PC-3 (cell line): Measurements from ENCODE around the gene TSPAN13.

Experiments
- EZH2 ChIP-seq: fragments of 300-600 bp; sonication (generic); IDR thresholded peaks from one replicate; pipeline ENCODE4 v1.6.1; 2017; ENCODE audit warnings: antibody characterized with exemption, mild to moderate bottlenecking, low read length; ENCODE audit not compliant: unreplicated experiment
- EZH2phosphoT487 ChIP-seq: fragments of 300-600 bp; sonication (generic); IDR thresholded peaks from 2 replicates; pipeline ENCODE4 v1.6.1; 2018; ENCODE audit warnings: mild to moderate bottlenecking, antibody characterized with exemption, low read length, borderline replicate concordance
- TF ChIP-seq, protein P1 (sequence below): fragments of 300-600 bp; sonication (generic); conservative IDR thresholded peaks from 2 replicates; pipeline ENCODE4 v1.5.1; 2017; ENCODE audit warnings: antibody characterized with exemption, low read depth, mild to moderate bottlenecking, low read length

DNA sequence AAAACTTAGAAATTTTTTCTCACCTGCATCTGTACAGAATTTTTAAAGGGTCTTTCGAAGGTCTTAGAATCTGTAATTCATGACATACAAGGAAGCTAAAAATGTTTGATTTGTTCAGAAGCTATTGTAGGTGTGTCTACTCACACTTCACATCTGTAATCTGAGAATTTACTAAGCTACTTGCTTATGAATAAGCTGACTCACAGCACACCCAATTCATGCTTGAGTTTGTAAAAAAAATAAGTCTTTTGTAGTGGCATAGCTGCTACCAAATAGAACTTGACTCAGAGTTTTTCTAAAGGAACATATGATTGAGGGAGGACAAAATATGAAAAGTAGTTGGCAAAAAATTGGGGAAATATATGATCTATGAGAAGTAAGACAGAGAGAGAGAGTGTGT, 64.0 kb downstream of the TSPAN13 start:
- TF ChIP-seq, protein P1, sequence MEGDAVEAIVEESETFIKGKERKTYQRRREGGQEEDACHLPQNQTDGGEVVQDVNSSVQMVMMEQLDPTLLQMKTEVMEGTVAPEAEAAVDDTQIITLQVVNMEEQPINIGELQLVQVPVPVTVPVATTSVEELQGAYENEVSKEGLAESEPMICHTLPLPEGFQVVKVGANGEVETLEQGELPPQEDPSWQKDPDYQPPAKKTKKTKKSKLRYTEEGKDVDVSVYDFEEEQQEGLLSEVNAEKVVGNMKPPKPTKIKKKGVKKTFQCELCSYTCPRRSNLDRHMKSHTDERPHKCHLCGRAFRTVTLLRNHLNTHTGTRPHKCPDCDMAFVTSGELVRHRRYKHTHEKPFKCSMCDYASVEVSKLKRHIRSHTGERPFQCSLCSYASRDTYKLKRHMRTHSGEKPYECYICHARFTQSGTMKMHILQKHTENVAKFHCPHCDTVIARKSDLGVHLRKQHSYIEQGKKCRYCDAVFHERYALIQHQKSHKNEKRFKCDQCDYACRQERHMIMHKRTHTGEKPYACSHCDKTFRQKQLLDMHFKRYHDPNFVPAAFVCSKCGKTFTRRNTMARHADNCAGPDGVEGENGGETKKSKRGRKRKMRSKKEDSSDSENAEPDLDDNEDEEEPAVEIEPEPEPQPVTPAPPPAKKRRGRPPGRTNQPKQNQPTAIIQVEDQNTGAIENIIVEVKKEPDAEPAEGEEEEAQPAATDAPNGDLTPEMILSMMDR, result no peak
- TF ChIP-seq EZH2phosphoT487 (no peak), EZH2 (no peak)
